ENCODE measurements around the gene PHYHD1. TPM values are rescaled to one million over a fixed set of nuclear protein-coding genes. Genes with fewer than 3 reads are reported as not detected.

PHYHD1 gene
- polyA plus RNA-seq, 1 of the 3 experiments (the other 2 are of a cell fraction), result not detected

- ChIA-PET POLR2A (interaction anchor here (0.6 to 0.7 kb wide), 2 partner anchors 919 to 1286 kb away, joined by 3 read pairs; no protein-coding TSS in a partner anchor), CTCF (interaction anchor here (1.0 kb wide), 1 partner anchor 232 kb away, joined by 3 read pairs; the partner anchor contains the start of gene PKN3)
- Histone ChIP-seq H3K4me3 (ENCODE audit: low read depth in 2 of 2, low read length in 1 of 2) (no peak overlapping the region), H3K27me3 (ENCODE audit: insufficient read depth) (no peaks in the 10 kb centered on the region), H3F3A (replicated peaks; ENCODE audit: insufficient read depth) (no peaks in the 10 kb centered on the region), H3K9ac (no peak overlapping the region), H3K4me2 (no peak overlapping the region), H4K20me1 (ENCODE audit: insufficient read depth) (no peaks in the 10 kb centered on the region), H3K79me2 (ENCODE audit: insufficient read depth) (no peaks in the 10 kb centered on the region), H3K9me2 (no peaks in the 10 kb centered on the region), H2AFZ (ENCODE audit: low read depth) (no peak overlapping the region), H3K27ac (ENCODE audit: low read depth in 2 of 2, low read length in 1 of 2) (no peak overlapping the region), H3K9me3 (no peaks in the 10 kb centered on the region), H3K36me3 (replicated peaks in 1 of 2; ENCODE audit: control insufficient read depth in 1 of 2, insufficient read depth in 2 of 2, low read length in 1 of 2) (no peaks in the 10 kb centered on the region), H3K4me1 (ENCODE audit: control insufficient read depth in 1 of 2, insufficient read depth in 2 of 2, low read depth in 1 of 2, low read length in 1 of 2) (no peaks in the 10 kb centered on the region)
- WGBS (ENCODE audit: low lambda C conversion rate), result 87% methylated on average over 5 of the region's 5 CpGs
- no peak for DNase-seq
- TF ChIP-seq SIN3A (IDR thresholded peaks at IDR 0.05; ENCODE audit: borderline replicate concordance, low read depth, low read length), result no peak
- TF ChIP-seq YY1 (IDR thresholded peaks at IDR 0.05; ENCODE audit: low read depth), result no peak
- TF ChIP-seq REST (IDR thresholded peaks at IDR 0.05; ENCODE audit: low read depth, low read length), result no peak
- no peak for TF ChIP-seq USF1 (IDR thresholded peaks at IDR 0.05; ENCODE audit: borderline replicate concordance, low read depth)
- no peak for TF ChIP-seq TEAD4 (IDR thresholded peaks at IDR 0.05; ENCODE audit: borderline replicate concordance, insufficient read depth)
- TF ChIP-seq PBX3 (IDR thresholded peaks at IDR 0.05), result no peak
- TF ChIP-seq RXRA (IDR thresholded peaks at IDR 0.05; ENCODE audit: borderline replicate concordance, low read depth), result no peak
- no peak for TF ChIP-seq EZH2phosphoT487 (IDR thresholded peaks at IDR 0.05; ENCODE audit: borderline replicate concordance, low read depth)
- TF ChIP-seq RFX5 (IDR thresholded peaks at IDR 0.05; ENCODE audit: low read length), result no peak
- TF ChIP-seq SMC3 (IDR thresholded peaks at IDR 0.05; ENCODE audit: low read depth, low read length), result no peak
- TF ChIP-seq GABPA (IDR thresholded peaks at IDR 0.05; ENCODE audit: low read depth), result no peak
- TF ChIP-seq POLR2AphosphoS5 (IDR thresholded peaks at IDR 0.05; ENCODE audit: low read depth, low read length), result no peak
- no peak for TF ChIP-seq GATA2 (CRISPR knock-in tag; IDR thresholded peaks at IDR 0.05)
- TF ChIP-seq FOXJ3 (CRISPR knock-in tag; IDR thresholded peaks at IDR 0.05), result no peak
Observed at GRCh38 chr9:128933731-128934130, 12.9 kb downstream of the PHYHD1 start.

Measured in SK-N-SH (cell line).